Bronchial epithelial cell (primary cell): ENCODE measurements around the gene PNPLA7. TPM values are rescaled to one million over a fixed set of nuclear protein-coding genes. Genes with fewer than 3 reads are reported as not detected.
A peak's percentile ranks its signal among the peaks of the same experiment; 100 is the strongest.
"Not testable (repeated sequence)": the region's sequence is repeated elsewhere in the genome, so short reads cannot be mapped to it uniquely, and the experiment has no call there.

ENCODE experiments used
- DNase-seq: peaks from one replicate; pipeline ENCODE4 v3.0.0-alpha.2; 2010; ENCODE audit warnings: low read depth
- FAIRE-seq: peaks from 2 replicates; lab custom pipeline; 2011; peaks lifted over from hg19 to GRCh38; lab: Jason Lieb, UNC
- H3K27me3 ChIP-seq: 2 replicates; pipeline ENCODE4 v1.5.1; 2011; ENCODE audit warnings: low read length; ENCODE audit not compliant: control insufficient read depth, insufficient read depth
- H3K36me3 ChIP-seq: 2 replicates; pipeline ENCODE4 v1.5.1; 2011; ENCODE audit warnings: low read length; ENCODE audit not compliant: control insufficient read depth, insufficient read depth
- H3K4me3 ChIP-seq: 2 replicates; pipeline ENCODE4 v1.5.1; 2011; ENCODE audit warnings: mild to moderate bottlenecking, low read depth, low read length, control low read depth
- total RNA-seq: library from RNA; depleted of rRNA; stranded (reverse); fragments of >200 nt; gene quantifications from 2 replicates; pipeline ENCODE4 v1.2.1, GENCODE V29; 2014
- TF ChIP-seq, protein P1 (sequence below): IDR thresholded peaks from 2 replicates; pipeline ENCODE4 v1.5.1; 2011; ENCODE audit warnings: mild to moderate bottlenecking, moderate library complexity, low read length, control low read depth, inconsistent platforms; ENCODE audit not compliant: insufficient read depth, severe bottlenecking

PNPLA7 gene
- total RNA-seq, 1 donor from 2014 or later: 0.26 TPM

GRCh38 chr9:137556069-137556838 is 6.1 kb upstream of the PNPLA7 start:
- FAIRE-seq: no peak
- TF ChIP-seq, protein P1, sequence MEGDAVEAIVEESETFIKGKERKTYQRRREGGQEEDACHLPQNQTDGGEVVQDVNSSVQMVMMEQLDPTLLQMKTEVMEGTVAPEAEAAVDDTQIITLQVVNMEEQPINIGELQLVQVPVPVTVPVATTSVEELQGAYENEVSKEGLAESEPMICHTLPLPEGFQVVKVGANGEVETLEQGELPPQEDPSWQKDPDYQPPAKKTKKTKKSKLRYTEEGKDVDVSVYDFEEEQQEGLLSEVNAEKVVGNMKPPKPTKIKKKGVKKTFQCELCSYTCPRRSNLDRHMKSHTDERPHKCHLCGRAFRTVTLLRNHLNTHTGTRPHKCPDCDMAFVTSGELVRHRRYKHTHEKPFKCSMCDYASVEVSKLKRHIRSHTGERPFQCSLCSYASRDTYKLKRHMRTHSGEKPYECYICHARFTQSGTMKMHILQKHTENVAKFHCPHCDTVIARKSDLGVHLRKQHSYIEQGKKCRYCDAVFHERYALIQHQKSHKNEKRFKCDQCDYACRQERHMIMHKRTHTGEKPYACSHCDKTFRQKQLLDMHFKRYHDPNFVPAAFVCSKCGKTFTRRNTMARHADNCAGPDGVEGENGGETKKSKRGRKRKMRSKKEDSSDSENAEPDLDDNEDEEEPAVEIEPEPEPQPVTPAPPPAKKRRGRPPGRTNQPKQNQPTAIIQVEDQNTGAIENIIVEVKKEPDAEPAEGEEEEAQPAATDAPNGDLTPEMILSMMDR: no peak
- H3K4me3 ChIP-seq: no peak overlapping the region
- no peaks in the 10 kb centered on the region for H3K27me3 ChIP-seq
- no peak for DNase-seq
- H3K36me3 ChIP-seq: peaks cover 14% of the 10 kb centered on the region

DNA sequence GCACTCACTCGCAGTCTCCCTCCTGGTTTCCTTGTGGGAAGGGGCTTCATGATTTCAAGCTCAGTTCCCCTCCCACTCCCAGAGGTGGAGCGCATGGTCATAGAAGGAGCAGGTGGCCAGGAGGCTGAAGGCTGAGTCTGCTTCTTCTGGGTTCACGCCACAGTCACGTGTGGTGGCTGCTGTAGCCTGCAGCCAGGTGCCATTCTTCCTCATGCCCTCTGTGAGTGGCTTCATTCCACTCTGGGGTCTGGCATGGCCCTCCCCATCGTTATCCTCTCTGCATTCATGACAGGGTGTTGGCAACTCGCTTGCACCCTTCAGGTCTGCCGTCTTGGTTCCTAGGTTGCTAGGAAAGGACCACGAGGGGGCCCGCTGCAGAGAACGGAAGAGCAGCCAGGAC is 5.0 kb upstream of the PNPLA7 start:
- peaks cover 14% of the 10 kb centered on the region for H3K36me3 ChIP-seq
- FAIRE-seq: no peak
- no peaks in the 10 kb centered on the region for H3K27me3 ChIP-seq

GRCh38 chr9:137554349-137554748 is 4.1 kb upstream of the PNPLA7 start:
- FAIRE-seq (no peak), DNase-seq (no peak)
- no peak overlapping the region for H3K4me3 ChIP-seq
- peaks cover 12% of the 10 kb centered on the region for H3K36me3 ChIP-seq
- H3K27me3 ChIP-seq: no peaks in the 10 kb centered on the region
- TF ChIP-seq, protein P1: no peak

More for the DNA sequence above, 5.0 kb upstream of the PNPLA7 start:
- TF ChIP-seq, protein P1: no peak
- H3K4me3 ChIP-seq: no peak overlapping the region
- no peak for DNase-seq

DNA sequence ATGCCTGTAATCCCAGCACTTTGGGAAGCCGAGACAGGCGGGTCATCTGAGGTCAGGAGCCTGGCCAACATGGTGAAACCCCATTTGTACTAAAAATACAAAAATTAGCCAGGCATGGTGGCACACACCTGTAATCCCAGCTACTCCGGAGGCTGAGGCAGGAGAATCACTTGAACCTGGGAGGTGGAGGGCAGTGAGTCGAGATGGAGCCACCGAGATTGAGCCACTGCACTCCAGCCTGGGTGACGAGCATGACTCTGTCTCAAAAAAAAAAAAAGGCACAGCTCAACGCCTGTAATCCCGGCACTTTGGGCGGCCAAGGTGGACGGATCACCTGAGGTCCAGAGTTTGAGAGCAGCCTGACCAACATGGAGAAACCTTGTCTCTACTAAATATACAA is 3.5 kb upstream of the PNPLA7 start:
- not testable (repeated sequence) for FAIRE-seq, H3K27me3 ChIP-seq, DNase-seq, H3K4me3 ChIP-seq
- H3K36me3 ChIP-seq: peaks cover 12% of the 10 kb centered on the region

DNA sequence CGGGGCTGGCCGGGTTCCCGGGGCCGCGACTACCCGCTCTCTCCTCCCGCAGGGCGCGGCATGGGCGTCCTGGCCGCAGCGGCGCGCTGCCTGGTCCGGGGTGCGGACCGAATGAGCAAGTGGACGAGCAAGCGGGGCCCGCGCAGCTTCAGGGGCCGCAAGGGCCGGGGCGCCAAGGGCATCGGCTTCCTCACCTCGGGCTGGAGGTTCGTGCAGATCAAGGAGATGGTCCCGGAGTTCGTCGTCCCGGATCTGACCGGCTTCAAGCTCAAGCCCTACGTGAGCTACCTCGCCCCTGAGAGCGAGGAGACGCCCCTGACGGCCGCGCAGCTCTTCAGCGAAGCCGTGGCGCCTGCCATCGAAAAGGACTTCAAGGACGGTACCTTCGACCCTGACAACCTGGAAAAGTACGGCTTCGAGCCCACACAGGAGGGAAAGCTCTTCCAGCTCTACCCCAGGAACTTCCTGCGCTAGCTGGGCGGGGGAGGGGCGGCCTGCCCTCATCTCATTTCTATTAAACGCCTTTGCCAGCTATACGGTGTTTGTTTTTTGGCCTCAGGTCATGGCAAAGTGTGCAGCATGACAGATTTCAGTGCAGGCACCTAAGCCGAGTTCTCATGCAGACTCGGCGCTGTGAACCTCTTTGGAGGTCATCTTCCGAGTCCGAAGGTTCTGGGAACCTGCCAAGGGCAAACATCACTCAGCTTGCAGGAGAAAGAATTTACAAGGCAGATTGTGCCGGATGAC is 2.0 kb upstream of the PNPLA7 start:
- H3K36me3 ChIP-seq: peaks cover 9% of the 10 kb centered on the region
- no peaks in the 10 kb centered on the region for H3K27me3 ChIP-seq
- H3K4me3 ChIP-seq: peak overlapping the region; percentile 84
- DNase-seq (peak; percentile 10), FAIRE-seq (no peak)
- TF ChIP-seq, protein P1: no peak

- Histone ChIP-seq H3K36me3 (peaks cover 6% of the 10 kb centered on the region), H3K27me3 (no peaks in the 10 kb centered on the region), H3K4me3 (peak within 1 kb of the TSS; percentile 84)
- FAIRE-seq (no peak), DNase-seq (peak; percentile 66)
- TF ChIP-seq, protein P1: peak; percentile 51
These were observed 1.2 kb upstream of the PNPLA7 start, which contains the start of gene MRPL41 for GRCh38 chr9:137551264-137552021. Gene MRPL41, plus strand, starts transcription at chr9:137551879. Its CDS starts 203 bp downstream, at chr9:137552082.

- H3K36me3 ChIP-seq, FAIRE-seq, DNase-seq, H3K27me3 ChIP-seq: not testable (repeated sequence)
- H3K4me3 ChIP-seq: peak overlapping the region; percentile 59
These were observed 709 bp upstream of the PNPLA7 start for GRCh38 chr9:137550958-137551263.
